GM12892 (cell line): ENCODE data around the gene IGFBPL1.

Experiments used
- DNase-seq: peaks from one replicate; pipeline ENCODE4 v3.0.0; 2011; ENCODE audit not compliant: insufficient read length
- FAIRE-seq: peaks from 2 replicates; lab custom pipeline; 2011; peaks lifted over from hg19 to GRCh38; lab: Jason Lieb, UNC
- POLR2A ChIP-seq: IDR thresholded peaks from 2 replicates; pipeline ENCODE4 v1.6.1; 2011; ENCODE audit warnings: low read depth, low read length, control low read depth
- POLR2AphosphoS5 ChIP-seq: IDR thresholded peaks from 2 replicates; pipeline ENCODE4 v1.6.1; 2011; ENCODE audit warnings: low read depth, low read length, control low read depth
- TAF1 ChIP-seq: IDR thresholded peaks from 2 replicates; pipeline ENCODE4 v1.6.1; 2011; ENCODE audit warnings: low read depth, mild to moderate bottlenecking, control low read depth, low read length, borderline replicate concordance

IGFBPL1 gene

GRCh38 chr9:38392235-38393127 is 31.8 kb downstream of the IGFBPL1 start, which contains the start of gene ALDH1B1:
Gene ALDH1B1, plus strand, starts transcription at chr9:38392702. Its CDS starts 3,047 bp downstream, at chr9:38395749.
- peak; percentile 97 for FAIRE-seq

GRCh38 chr9:38391278-38392118 is 32.8 kb downstream of the IGFBPL1 start:
- TF ChIP-seq POLR2A (no peak), POLR2AphosphoS5 (no peak), TAF1 (no peak)
- DNase-seq, result no peak
- no peak for FAIRE-seq

More at GRCh38 chr9:38392235-38393127, 31.8 kb downstream of the IGFBPL1 start, which contains the start of gene ALDH1B1:
- DNase-seq, result peak; percentile 97
- TF ChIP-seq TAF1 (0 out of 2 replicates have a peak, but pooled peaks have one; percentile 42), POLR2A (peak; percentile 75), POLR2AphosphoS5 (peak; percentile 56; the same call in 1 of the 2 replicates)

- no peak for TF ChIP-seq POLR2A
- no peak for TF ChIP-seq POLR2AphosphoS5
- TF ChIP-seq TAF1, result no peak
- DNase-seq (no peak), FAIRE-seq (no peak)
Observed at GRCh38 chr9:38390851-38391250, 33.4 kb downstream of the IGFBPL1 start.

- FAIRE-seq (no peak), DNase-seq (no peak)
- no peak for TF ChIP-seq TAF1
Observed at GRCh38 chr9:38390442-38390841, 33.8 kb downstream of the IGFBPL1 start.

GRCh38 chr9:38389313-38389712 is 34.9 kb downstream of the IGFBPL1 start:
- TF ChIP-seq POLR2AphosphoS5 (no peak), TAF1 (no peak), POLR2A (no peak)
- no peak for FAIRE-seq
- no peak for DNase-seq

GRCh38 chr9:38388283-38389223 is 35.7 kb downstream of the IGFBPL1 start:
- no peak for FAIRE-seq
- no peak for TF ChIP-seq POLR2A
- no peak for TF ChIP-seq POLR2AphosphoS5
- no peak for TF ChIP-seq TAF1
- DNase-seq, result no peak

GRCh38 chr9:38387751-38388150 is 36.5 kb downstream of the IGFBPL1 start:
- TF ChIP-seq POLR2AphosphoS5 (no peak), TAF1 (no peak), POLR2A (no peak)
- DNase-seq (no peak), FAIRE-seq (no peak)

- FAIRE-seq (no peak), DNase-seq (no peak)
- no peak for TF ChIP-seq POLR2AphosphoS5
- no peak for TF ChIP-seq TAF1
- TF ChIP-seq POLR2A, result no peak
Observed at GRCh38 chr9:38387066-38387465, 37.2 kb downstream of the IGFBPL1 start.

- DNase-seq (no peak), FAIRE-seq (no peak)
- TF ChIP-seq POLR2A (no peak), POLR2AphosphoS5 (no peak), TAF1 (no peak)
Observed at GRCh38 chr9:38386319-38386895, 37.8 kb downstream of the IGFBPL1 start.

- no peak for DNase-seq
- no peak for FAIRE-seq
- TF ChIP-seq POLR2A (no peak), TAF1 (no peak), POLR2AphosphoS5 (no peak)
Observed at GRCh38 chr9:38385896-38386295, 38.4 kb downstream of the IGFBPL1 start.
